Endothelial cell of umbilical vein (primary cell): ENCODE data around the gene GRIK3.

Source experiments
- CTCF ChIP-seq, 2 donors: IDR thresholded peaks; 1 replicate in 1 of 2; 2 replicates in 1 of 2; pipeline ENCODE4 v1.5.1; 2011; ENCODE audit warnings: low read length in 2 of 2, mild to moderate bottlenecking in 2 of 2, moderate library complexity in 2 of 2, control low read depth in 1 of 2, inconsistent platforms in 1 of 2, low read depth in 1 of 2; ENCODE audit not compliant: insufficient read depth in 1 of 2; ENCODE audit errors: extremely low read depth in 1 of 2
- EZH2 ChIP-seq: IDR thresholded peaks from 2 replicates; pipeline ENCODE4 v1.6.1; 2012; ENCODE audit warnings: borderline replicate concordance, low read depth, mild to moderate bottlenecking, moderate library complexity, low read length, inconsistent platforms; ENCODE audit not compliant: severe bottlenecking
- MAX ChIP-seq: IDR thresholded peaks from 2 replicates; pipeline ENCODE4 v1.6.1; 2011; ENCODE audit not compliant: insufficient read depth, insufficient read length
- MYC ChIP-seq: IDR thresholded peaks from one replicate; pipeline ENCODE4 v1.6.1; 2011; ENCODE audit warnings: mild to moderate bottlenecking, low read depth, low read length
- POLR2AphosphoS5 ChIP-seq: IDR thresholded peaks from 2 replicates; pipeline ENCODE4 v1.6.1; 2012; ENCODE audit warnings: low read depth, mild to moderate bottlenecking, control low read depth, low read length, moderate library complexity; ENCODE audit not compliant: insufficient read depth

- TF ChIP-seq CTCF (IDR thresholded peaks at IDR 0.05; ENCODE audit: extremely low read depth in 1 of 2, insufficient read depth in 1 of 2, low read depth in 1 of 2, low read length in 2 of 2) (no peak), MAX (no peak), EZH2 (no peak), MYC (no peak), POLR2AphosphoS5 (no peak)
These were observed 194.8 kb downstream of the GRIK3 start for GRCh38 chr1:36839485-36839884.
